ENCODE measurements around the gene FNIP2.
A peak's percentile ranks its signal among the peaks of the same experiment; 100 is the strongest.

The FNIP2 gene

DNA sequence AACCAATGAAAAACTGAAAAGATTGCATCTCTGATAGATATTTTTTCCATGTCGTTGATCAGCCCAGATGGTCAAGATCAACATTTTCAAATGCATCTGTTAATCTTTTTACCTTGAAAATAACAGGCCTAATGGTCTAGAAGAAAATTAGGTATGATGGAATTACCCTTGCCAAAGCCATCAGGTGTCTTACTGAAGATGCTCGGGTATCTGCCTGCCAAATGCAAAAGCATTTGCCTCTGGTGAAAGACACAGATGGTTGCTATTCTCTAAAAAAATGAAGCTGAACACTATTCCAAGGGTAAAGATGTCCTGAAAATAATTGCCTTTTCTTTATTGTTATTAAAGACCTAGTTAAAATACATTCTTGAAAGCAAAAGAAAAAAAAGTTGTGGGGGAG is 126.0 kb downstream of the FNIP2 start:
- Histone ChIP-seq H3K9me3 (ENCODE audit: control insufficient read depth, insufficient read depth, low read depth, low read length) (no peaks in the 10 kb centered on the region), H3K4me3 (ENCODE audit: low read depth, low read length) (no peak overlapping the region), H3K36me3 (ENCODE audit: control insufficient read depth in 2 of 2, insufficient read depth in 1 of 2, low read length in 2 of 2) (peaks cover 0 to 9% of the 10 kb centered on the region in 2 experiments; a peak in 1 of 3 replicates), H3K27ac (ENCODE audit: extremely low read depth, low read depth, low read length) (no peak overlapping the region), H3K4me1 (ENCODE audit: control insufficient read depth, insufficient read depth, low read length) (no peaks in the 10 kb centered on the region; the same call in 1 of the 2 replicates)
- TF ChIP-seq, protein P1, sequence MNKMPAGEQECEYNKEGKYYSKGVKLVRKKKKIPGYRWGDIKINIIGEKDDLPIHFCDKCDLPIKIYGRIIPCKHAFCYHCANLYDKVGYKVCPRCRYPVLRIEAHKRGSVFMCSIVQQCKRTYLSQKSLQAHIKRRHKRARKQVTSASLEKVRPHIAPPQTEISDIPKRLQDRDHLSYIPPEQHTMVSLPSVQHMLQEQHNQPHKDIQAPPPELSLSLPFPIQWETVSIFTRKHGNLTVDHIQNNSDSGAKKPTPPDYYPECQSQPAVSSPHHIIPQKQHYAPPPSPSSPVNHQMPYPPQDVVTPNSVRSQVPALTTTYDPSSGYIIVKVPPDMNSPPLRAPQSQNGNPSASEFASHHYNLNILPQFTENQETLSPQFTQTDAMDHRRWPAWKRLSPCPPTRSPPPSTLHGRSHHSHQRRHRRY (tag by site-specific recombination; IDR thresholded peaks at IDR 0.05): no peak
- TF ChIP-seq ZNF10 (tag by site-specific recombination; IDR thresholded peaks at IDR 0.05) (no peak), HOXD13 (CRISPR knock-in tag; IDR thresholded peaks at IDR 0.05; ENCODE audit: borderline replicate concordance) (no peak), ZNF37A (tag by site-specific recombination; IDR thresholded peaks at IDR 0.05) (no peak), PRDM1 (tag by site-specific recombination; IDR thresholded peaks at IDR 0.05) (no peak), YY1 (tag by site-specific recombination; IDR thresholded peaks at IDR 0.05) (no peak), ZNF426 (tag by site-specific recombination; IDR thresholded peaks at IDR 0.05) (no peak), ZNF24 (tag by site-specific recombination; IDR thresholded peaks at IDR 0.05) (no peak), ZNF530 (tag by site-specific recombination; IDR thresholded peaks at IDR 0.05; ENCODE audit: low read depth) (no peak), ZNF341 (tag by site-specific recombination; IDR thresholded peaks at IDR 0.05; ENCODE audit: low read depth) (no peak), ZNF747 (tag by site-specific recombination; IDR thresholded peaks at IDR 0.05) (no peak)
- TF ChIP-seq, protein P2, sequence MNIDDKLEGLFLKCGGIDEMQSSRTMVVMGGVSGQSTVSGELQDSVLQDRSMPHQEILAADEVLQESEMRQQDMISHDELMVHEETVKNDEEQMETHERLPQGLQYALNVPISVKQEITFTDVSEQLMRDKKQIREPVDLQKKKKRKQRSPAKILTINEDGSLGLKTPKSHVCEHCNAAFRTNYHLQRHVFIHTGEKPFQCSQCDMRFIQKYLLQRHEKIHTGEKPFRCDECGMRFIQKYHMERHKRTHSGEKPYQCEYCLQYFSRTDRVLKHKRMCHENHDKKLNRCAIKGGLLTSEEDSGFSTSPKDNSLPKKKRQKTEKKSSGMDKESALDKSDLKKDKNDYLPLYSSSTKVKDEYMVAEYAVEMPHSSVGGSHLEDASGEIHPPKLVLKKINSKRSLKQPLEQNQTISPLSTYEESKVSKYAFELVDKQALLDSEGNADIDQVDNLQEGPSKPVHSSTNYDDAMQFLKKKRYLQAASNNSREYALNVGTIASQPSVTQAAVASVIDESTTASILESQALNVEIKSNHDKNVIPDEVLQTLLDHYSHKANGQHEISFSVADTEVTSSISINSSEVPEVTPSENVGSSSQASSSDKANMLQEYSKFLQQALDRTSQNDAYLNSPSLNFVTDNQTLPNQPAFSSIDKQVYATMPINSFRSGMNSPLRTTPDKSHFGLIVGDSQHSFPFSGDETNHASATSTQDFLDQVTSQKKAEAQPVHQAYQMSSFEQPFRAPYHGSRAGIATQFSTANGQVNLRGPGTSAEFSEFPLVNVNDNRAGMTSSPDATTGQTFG (tag by site-specific recombination; IDR thresholded peaks at IDR 0.05; ENCODE audit: borderline replicate concordance): no peak
- TF ChIP-seq, protein P3, sequence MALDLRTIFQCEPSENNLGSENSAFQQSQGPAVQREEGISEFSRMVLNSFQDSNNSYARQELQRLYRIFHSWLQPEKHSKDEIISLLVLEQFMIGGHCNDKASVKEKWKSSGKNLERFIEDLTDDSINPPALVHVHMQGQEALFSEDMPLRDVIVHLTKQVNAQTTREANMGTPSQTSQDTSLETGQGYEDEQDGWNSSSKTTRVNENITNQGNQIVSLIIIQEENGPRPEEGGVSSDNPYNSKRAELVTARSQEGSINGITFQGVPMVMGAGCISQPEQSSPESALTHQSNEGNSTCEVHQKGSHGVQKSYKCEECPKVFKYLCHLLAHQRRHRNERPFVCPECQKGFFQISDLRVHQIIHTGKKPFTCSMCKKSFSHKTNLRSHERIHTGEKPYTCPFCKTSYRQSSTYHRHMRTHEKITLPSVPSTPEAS (tag by site-specific recombination; IDR thresholded peaks at IDR 0.05): no peak
- CTCF ChIA-PET: interaction anchor here (0.6 kb wide), 1 partner anchor 193 kb away, joined by 3 read pairs; no protein-coding TSS in a partner anchor
- POLR2A ChIA-PET: no interaction called here

DNA sequence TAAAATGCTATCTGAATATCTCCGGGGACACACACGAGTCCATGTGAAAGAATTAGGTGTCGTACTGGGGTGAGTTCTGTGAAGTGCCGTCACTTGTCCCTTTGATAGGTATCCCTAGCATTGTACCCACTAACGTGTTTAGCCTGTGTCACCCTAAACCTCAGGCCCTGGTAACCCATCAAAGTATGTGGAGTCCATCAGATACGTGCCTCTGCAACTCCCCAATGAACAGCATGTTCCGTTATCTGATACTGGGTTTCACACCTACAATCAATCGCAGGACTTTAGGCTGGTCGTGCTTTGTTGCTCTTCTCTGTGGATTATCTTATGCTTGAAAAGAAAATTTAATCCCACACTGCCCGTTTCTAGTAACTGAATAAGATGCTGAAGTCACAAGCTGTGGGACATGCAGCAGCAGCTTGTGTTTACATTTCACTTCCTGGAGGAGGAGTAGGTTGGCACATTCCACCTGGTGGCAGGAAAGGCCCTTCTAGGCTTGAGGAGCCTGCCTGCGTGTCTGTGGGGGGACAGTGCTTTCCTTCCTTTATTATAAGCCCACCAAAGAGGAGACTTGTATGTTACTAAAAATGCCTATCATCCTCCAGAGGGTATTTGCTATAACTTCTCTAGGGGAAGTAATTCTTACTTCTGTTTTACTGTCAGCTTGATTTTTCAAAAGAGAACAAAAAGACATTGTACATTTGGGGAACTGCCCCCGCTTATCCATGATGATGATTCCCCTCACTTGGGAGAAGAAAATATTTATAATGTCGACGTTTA is 127.2 kb downstream of the FNIP2 start:
- ChIA-PET CTCF (interaction anchor here (0.6 to 1.0 kb wide), 2 partner anchors 8 to 480 kb away, joined by 3 read pairs; no protein-coding TSS in a partner anchor), POLR2A (no interaction called here)
- Histone ChIP-seq H3K27ac (ENCODE audit: extremely low read depth, low read depth, low read length) (no peak overlapping the region), H3K4me3 (ENCODE audit: low read depth, low read length) (no peak overlapping the region), H3K36me3 (ENCODE audit: control insufficient read depth in 2 of 2, insufficient read depth in 1 of 2, low read length in 2 of 2) (peaks cover 0 to 9% of the 10 kb centered on the region in 2 experiments; a peak in 1 of 3 replicates), H3K4me1 (ENCODE audit: control insufficient read depth, insufficient read depth, low read length) (no peaks in the 10 kb centered on the region; the same call in 1 of the 2 replicates), H3K9me3 (ENCODE audit: control insufficient read depth, insufficient read depth, low read depth, low read length) (no peaks in the 10 kb centered on the region)
- TF ChIP-seq, protein P4, sequence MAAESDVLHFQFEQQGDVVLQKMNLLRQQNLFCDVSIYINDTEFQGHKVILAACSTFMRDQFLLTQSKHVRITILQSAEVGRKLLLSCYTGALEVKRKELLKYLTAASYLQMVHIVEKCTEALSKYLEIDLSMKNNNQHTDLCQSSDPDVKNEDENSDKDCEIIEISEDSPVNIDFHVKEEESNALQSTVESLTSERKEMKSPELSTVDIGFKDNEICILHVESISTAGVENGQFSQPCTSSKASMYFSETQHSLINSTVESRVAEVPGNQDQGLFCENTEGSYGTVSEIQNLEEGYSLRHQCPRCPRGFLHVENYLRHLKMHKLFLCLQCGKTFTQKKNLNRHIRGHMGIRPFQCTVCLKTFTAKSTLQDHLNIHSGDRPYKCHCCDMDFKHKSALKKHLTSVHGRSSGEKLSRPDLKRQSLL (tag by site-specific recombination; IDR thresholded peaks at IDR 0.05): no peak
- TF ChIP-seq, protein P5, sequence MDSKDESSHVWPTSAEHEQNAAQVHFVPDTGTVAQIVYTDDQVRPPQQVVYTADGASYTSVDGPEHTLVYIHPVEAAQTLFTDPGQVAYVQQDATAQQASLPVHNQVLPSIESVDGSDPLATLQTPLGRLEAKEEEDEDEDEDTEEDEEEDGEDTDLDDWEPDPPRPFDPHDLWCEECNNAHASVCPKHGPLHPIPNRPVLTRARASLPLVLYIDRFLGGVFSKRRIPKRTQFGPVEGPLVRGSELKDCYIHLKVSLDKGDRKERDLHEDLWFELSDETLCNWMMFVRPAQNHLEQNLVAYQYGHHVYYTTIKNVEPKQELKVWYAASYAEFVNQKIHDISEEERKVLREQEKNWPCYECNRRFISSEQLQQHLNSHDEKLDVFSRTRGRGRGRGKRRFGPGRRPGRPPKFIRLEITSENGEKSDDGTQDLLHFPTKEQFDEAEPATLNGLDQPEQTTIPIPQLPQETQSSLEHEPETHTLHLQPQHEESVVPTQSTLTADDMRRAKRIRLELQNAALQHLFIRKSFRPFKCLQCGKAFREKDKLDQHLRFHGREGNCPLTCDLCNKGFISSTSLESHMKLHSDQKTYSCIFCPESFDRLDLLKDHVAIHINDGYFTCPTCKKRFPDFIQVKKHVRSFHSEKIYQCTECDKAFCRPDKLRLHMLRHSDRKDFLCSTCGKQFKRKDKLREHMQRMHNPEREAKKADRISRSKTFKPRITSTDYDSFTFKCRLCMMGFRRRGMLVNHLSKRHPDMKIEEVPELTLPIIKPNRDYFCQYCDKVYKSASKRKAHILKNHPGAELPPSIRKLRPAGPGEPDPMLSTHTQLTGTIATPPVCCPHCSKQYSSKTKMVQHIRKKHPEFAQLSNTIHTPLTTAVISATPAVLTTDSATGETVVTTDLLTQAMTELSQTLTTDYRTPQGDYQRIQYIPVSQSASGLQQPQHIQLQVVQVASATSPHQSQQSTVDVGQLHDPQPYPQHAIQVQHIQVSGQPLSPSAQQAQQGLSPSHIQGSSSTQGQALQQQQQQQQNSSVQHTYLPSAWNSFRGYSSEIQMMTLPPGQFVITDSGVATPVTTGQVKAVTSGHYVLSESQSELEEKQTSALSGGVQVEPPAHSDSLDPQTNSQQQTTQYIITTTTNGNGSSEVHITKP (tag by site-specific recombination; IDR thresholded peaks at IDR 0.05): peak; percentile 25; the same call in 1 of the 2 replicates
- peak; percentile 7; the same call in 1 of the 2 replicates for TF ChIP-seq EGR2 (tag by site-specific recombination; IDR thresholded peaks at IDR 0.05; ENCODE audit: low read depth)
- no peak for TF ChIP-seq ZNF558 (tag by site-specific recombination; IDR thresholded peaks at IDR 0.05)
- TF ChIP-seq ZNF621 (tag by site-specific recombination; IDR thresholded peaks at IDR 0.05): no peak
- no peak for TF ChIP-seq ZNF785 (tag by site-specific recombination; IDR thresholded peaks at IDR 0.05)
- TF ChIP-seq, protein P3 (tag by site-specific recombination; IDR thresholded peaks at IDR 0.05): no peak
